Measurements from ENCODE around the gene NCOA7.
A peak's percentile ranks its signal among the peaks of the same experiment; 100 is the strongest.

GRCh38 chr6:125858427-125859320, 67.9 kb downstream of the NCOA7 start:
- TF ChIP-seq CTCF (IDR thresholded peaks at IDR 0.05): peak; percentile 37 to 68 (median 57)
- TF ChIP-seq POLR2A (IDR thresholded peaks at IDR 0.05): no peak

All from adrenal gland (tissue), 5 donors.